ENCODE results near the gene ZBTB18.

Gene ZBTB18

DNA sequence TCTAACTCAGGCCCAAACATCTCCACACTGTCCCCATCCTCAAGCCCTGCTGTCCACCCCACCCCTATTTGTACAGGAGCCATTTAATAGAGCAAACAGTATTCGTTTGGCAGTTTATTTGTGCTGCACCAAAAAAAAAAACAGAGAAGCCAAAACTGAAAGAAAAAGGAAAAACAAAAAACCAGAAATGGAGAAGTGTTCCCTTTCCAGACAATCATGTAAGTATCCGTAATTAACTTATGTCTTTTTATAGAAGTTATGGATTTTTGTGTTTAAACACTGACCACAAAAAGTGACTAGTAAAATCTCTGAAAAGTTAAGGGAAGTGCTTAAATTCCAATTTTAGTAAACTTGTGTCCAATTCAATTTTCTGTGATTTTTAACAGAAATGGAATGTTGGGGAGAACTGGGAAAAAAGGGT is 40.4 kb upstream of the ZBTB18 start:
- Histone ChIP-seq H4K20me1 (ENCODE audit: low read depth, low read length) (no peaks in the 10 kb centered on the region), H2AFZ (ENCODE audit: low read depth, low read length, severe bottlenecking) (no peak overlapping the region)
- no peak for TF ChIP-seq EZH2phosphoT487 (conservative IDR thresholded peaks at IDR 0.05; ENCODE audit: low read length)
- TF ChIP-seq, protein P1, sequence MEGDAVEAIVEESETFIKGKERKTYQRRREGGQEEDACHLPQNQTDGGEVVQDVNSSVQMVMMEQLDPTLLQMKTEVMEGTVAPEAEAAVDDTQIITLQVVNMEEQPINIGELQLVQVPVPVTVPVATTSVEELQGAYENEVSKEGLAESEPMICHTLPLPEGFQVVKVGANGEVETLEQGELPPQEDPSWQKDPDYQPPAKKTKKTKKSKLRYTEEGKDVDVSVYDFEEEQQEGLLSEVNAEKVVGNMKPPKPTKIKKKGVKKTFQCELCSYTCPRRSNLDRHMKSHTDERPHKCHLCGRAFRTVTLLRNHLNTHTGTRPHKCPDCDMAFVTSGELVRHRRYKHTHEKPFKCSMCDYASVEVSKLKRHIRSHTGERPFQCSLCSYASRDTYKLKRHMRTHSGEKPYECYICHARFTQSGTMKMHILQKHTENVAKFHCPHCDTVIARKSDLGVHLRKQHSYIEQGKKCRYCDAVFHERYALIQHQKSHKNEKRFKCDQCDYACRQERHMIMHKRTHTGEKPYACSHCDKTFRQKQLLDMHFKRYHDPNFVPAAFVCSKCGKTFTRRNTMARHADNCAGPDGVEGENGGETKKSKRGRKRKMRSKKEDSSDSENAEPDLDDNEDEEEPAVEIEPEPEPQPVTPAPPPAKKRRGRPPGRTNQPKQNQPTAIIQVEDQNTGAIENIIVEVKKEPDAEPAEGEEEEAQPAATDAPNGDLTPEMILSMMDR (IDR thresholded peaks at IDR 0.05; ENCODE audit: insufficient read depth, low read length, poor library complexity, severe bottlenecking) = no peak

GRCh38 chr1:244011271-244011670 is 39.8 kb upstream of the ZBTB18 start:
- Histone ChIP-seq H3K79me2 (ENCODE audit: insufficient read depth, low read length) (no peaks in the 10 kb centered on the region), H3K9me2 (replicated peaks; ENCODE audit: insufficient read depth, low read length) (no peaks in the 10 kb centered on the region), H3K4me3 (ENCODE audit: insufficient read depth, low read length, poor library complexity, severe bottlenecking) (no peak overlapping the region), H3F3A (ENCODE audit: insufficient read depth) (no peaks in the 10 kb centered on the region), H4K20me1 (ENCODE audit: low read depth, low read length) (no peaks in the 10 kb centered on the region), H3K4me2 (ENCODE audit: low read depth, low read length, poor library complexity, severe bottlenecking) (no peak overlapping the region), H3K36me3 (ENCODE audit: low read length) (no peaks in the 10 kb centered on the region), H3K27ac (ENCODE audit: low read depth, low read length) (no peak overlapping the region), H3K9ac (ENCODE audit: low read length) (no peak overlapping the region), H3K9me3 (ENCODE audit: insufficient read depth, low read length) (no peaks in the 10 kb centered on the region), H2AFZ (ENCODE audit: low read depth, low read length, severe bottlenecking) (no peak overlapping the region), H3K27me3 (ENCODE audit: low read length) (no peaks in the 10 kb centered on the region)
- TF ChIP-seq, protein P1 (IDR thresholded peaks at IDR 0.05; ENCODE audit: insufficient read depth, low read length, poor library complexity, severe bottlenecking) = no peak
- no peak for TF ChIP-seq EZH2phosphoT487 (conservative IDR thresholded peaks at IDR 0.05; ENCODE audit: low read length)

More for the DNA sequence above, 40.4 kb upstream of the ZBTB18 start:
- Histone ChIP-seq H3K4me3 (ENCODE audit: insufficient read depth, low read length, poor library complexity, severe bottlenecking) (no peak overlapping the region), H3K79me2 (ENCODE audit: insufficient read depth, low read length) (no peaks in the 10 kb centered on the region), H3K4me2 (ENCODE audit: low read depth, low read length, poor library complexity, severe bottlenecking) (no peak overlapping the region), H3F3A (ENCODE audit: insufficient read depth) (no peaks in the 10 kb centered on the region), H3K36me3 (ENCODE audit: low read length) (no peaks in the 10 kb centered on the region), H3K9me2 (replicated peaks; ENCODE audit: insufficient read depth, low read length) (no peaks in the 10 kb centered on the region), H3K27me3 (ENCODE audit: low read length) (no peaks in the 10 kb centered on the region), H3K9ac (ENCODE audit: low read length) (no peak overlapping the region), H3K9me3 (ENCODE audit: insufficient read depth, low read length) (no peaks in the 10 kb centered on the region), H3K27ac (ENCODE audit: low read depth, low read length) (no peak overlapping the region)

DNA sequence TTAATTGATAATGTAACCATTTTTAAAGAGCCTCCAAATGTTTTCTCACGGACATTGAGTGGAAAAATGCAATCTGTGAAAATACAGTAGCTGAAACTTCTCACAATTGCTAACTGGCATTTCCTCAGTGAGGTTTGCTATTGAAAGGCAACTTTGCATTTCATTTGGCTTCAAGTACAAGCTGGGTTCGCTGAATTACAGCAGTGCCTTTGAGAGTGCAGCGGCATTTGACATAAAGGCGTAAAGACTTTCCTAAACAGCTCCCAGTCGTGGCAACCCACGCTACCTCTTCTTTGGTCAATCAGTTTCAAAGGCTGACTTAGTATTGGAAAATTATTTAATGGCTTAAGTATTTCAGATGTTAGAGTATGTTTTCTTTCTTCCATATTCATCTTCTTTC is 39.3 kb upstream of the ZBTB18 start:
- no peaks in the 10 kb centered on the region for H3K9me3 ChIP-seq (ENCODE audit: insufficient read depth, low read length)
- H3K27ac ChIP-seq (ENCODE audit: low read depth, low read length) = no peak overlapping the region
- H4K20me1 ChIP-seq (ENCODE audit: low read depth, low read length) = no peaks in the 10 kb centered on the region
- no peaks in the 10 kb centered on the region for H3F3A ChIP-seq (ENCODE audit: insufficient read depth)
- H3K4me2 ChIP-seq (ENCODE audit: low read depth, low read length, poor library complexity, severe bottlenecking) = no peak overlapping the region
- H3K36me3 ChIP-seq (ENCODE audit: low read length) = no peaks in the 10 kb centered on the region
- H3K9me2 ChIP-seq (replicated peaks; ENCODE audit: insufficient read depth, low read length) = no peaks in the 10 kb centered on the region
- no peak overlapping the region for H3K4me3 ChIP-seq (ENCODE audit: insufficient read depth, low read length, poor library complexity, severe bottlenecking)
- H3K27me3 ChIP-seq (ENCODE audit: low read length) = no peaks in the 10 kb centered on the region
- no peak overlapping the region for H3K9ac ChIP-seq (ENCODE audit: low read length)
- no peaks in the 10 kb centered on the region for H3K79me2 ChIP-seq (ENCODE audit: insufficient read depth, low read length)
- TF ChIP-seq, protein P1 (IDR thresholded peaks at IDR 0.05; ENCODE audit: insufficient read depth, low read length, poor library complexity, severe bottlenecking) = no peak
- TF ChIP-seq EZH2phosphoT487 (conservative IDR thresholded peaks at IDR 0.05; ENCODE audit: low read length) = no peak
- no peak overlapping the region for H2AFZ ChIP-seq (ENCODE audit: low read depth, low read length, severe bottlenecking)
